GM19452 (cell line): ENCODE results near the gene TLN1.

Experiments used
- ATAC-seq: cut with Tn5 transposase; IDR thresholded peaks from one replicate; pipeline ENCODE4 v1.9.1; 2021; ENCODE audit not compliant: unreplicated experiment

Gene TLN1

GRCh38 chr9:35687306-35687705, 44.7 kb downstream of the TLN1 start:
- ATAC-seq: no peak

- no peak for ATAC-seq
These were observed 45.5 kb downstream of the TLN1 start for GRCh38 chr9:35686222-35687203.

GRCh38 chr9:35685506-35685905, 46.5 kb downstream of the TLN1 start:
- no peak for ATAC-seq

GRCh38 chr9:35684921-35685320, 47.1 kb downstream of the TLN1 start:
- ATAC-seq: no peak

GRCh38 chr9:35683323-35683722, 48.7 kb downstream of the TLN1 start:
- ATAC-seq: no peak

GRCh38 chr9:35682520-35683315, 49.3 kb downstream of the TLN1 start:
- no peak for ATAC-seq

- ATAC-seq: no peak
These were observed 49.9 kb downstream of the TLN1 start for GRCh38 chr9:35682051-35682450.

- ATAC-seq: no peak
These were observed 50.5 kb downstream of the TLN1 start for GRCh38 chr9:35681341-35682002.

- no peak for ATAC-seq
These were observed 51.5 kb downstream of the TLN1 start for GRCh38 chr9:35680331-35681105.

GRCh38 chr9:35679766-35680330, 52.1 kb downstream of the TLN1 start:
- no peak for ATAC-seq

GRCh38 chr9:35679091-35679490, 52.9 kb downstream of the TLN1 start:
- no peak for ATAC-seq

GRCh38 chr9:35675732-35676392, 56.1 kb downstream of the TLN1 start:
- no peak for ATAC-seq

- no peak for ATAC-seq
These were observed 56.8 kb downstream of the TLN1 start for GRCh38 chr9:35675204-35675603.

- no peak for ATAC-seq
These were observed 58.0 kb downstream of the TLN1 start for GRCh38 chr9:35674025-35674361.

- ATAC-seq: no peak
These were observed 58.6 kb downstream of the TLN1 start, which contains the start of gene CA9 for GRCh38 chr9:35673132-35674024. CA9 (plus strand) TSS chr9:35673928; CDS start chr9:35673960, 32 bp downstream.

- ATAC-seq: no peak
These were observed 62.5 kb downstream of the TLN1 start for GRCh38 chr9:35669331-35670145.

- no peak for ATAC-seq
These were observed 64.1 kb downstream of the TLN1 start for GRCh38 chr9:35667939-35668338.

- ATAC-seq: no peak
These were observed 65.4 kb downstream of the TLN1 start for GRCh38 chr9:35666549-35666948.
